CD4-positive, alpha-beta T cell (primary cell): Measurements from ENCODE around the gene MYOZ3. TPM values are rescaled to one million over a fixed set of nuclear protein-coding genes. Genes with fewer than 3 reads are reported as not detected.

Experiments used
- ATAC-seq: fragments of 200-7000 bp; cut with Tn5 transposase; one replicate; pipeline ENCODE4 v1.10.0; 2022; ENCODE audit warnings: mild to moderate bottlenecking; ENCODE audit not compliant: poor library complexity
- CTCF ChIA-PET: fragments of 350-600 bp; sonication (Branson Sonifier 250); formaldehyde crosslinking; loops from one replicate; lab custom pipeline; 2021; ENCODE audit warnings: antibody characterized with exemption, inconsistent platforms; lab: Charles Lee
- POLR2A ChIA-PET: fragments of 350-600 bp; sonication (Branson Sonifier 250); formaldehyde crosslinking; loops from one replicate; lab custom pipeline; 2021; ENCODE audit warnings: antibody characterized with exemption, inconsistent platforms; lab: Charles Lee
- DNase-seq, 14 experiments: peaks; one replicate each; pipeline ENCODE4 v3.0.0-alpha.2; 2013 to 2020; ENCODE audit warnings: mixed read lengths in 2 of 14
- H3K27ac ChIP-seq, 2 donors: one replicate each; pipeline versions ENCODE4 v1.5.1 to v1.7.0; 2013; ENCODE audit warnings: low read length in 2 of 2, low read depth in 1 of 2, mild to moderate bottlenecking in 1 of 2
- H3K27me3 ChIP-seq, 2 experiments: 1 replicate in 1 of 2; 2 replicates in 1 of 2; pipeline versions ENCODE4 v1.6.1 to v1.7.0; 2013; ENCODE audit warnings: low read length in 2 of 2, control low read depth in 1 of 2, mild to moderate bottlenecking in 1 of 2, moderate library complexity in 1 of 2; ENCODE audit not compliant: insufficient read depth in 2 of 2, control insufficient read depth in 1 of 2
- H3K36me3 ChIP-seq: one replicate; pipeline ENCODE4 v1.6.1; 2013; ENCODE audit warnings: low read length, control low read depth; ENCODE audit not compliant: insufficient read depth
- H3K4me1 ChIP-seq: one replicate; pipeline ENCODE4 v1.6.1; 2013; ENCODE audit warnings: low read length, control low read depth; ENCODE audit not compliant: insufficient read depth
- H3K4me3 ChIP-seq: one replicate; pipeline ENCODE4 v1.5.1; 2013; ENCODE audit warnings: mild to moderate bottlenecking, low read length, moderate library complexity
- H3K9me3 ChIP-seq, 2 experiments: 1 replicate in 1 of 2; 2 replicates in 1 of 2; pipeline versions ENCODE4 v1.6.1 to v1.7.0; 2013; ENCODE audit warnings: low read length in 2 of 2, mild to moderate bottlenecking in 2 of 2, control low read depth in 1 of 2, moderate library complexity in 1 of 2; ENCODE audit not compliant: control insufficient read depth in 1 of 2, insufficient read depth in 1 of 2
- H3K27ac Mint-ChIP-seq: one replicate; pipeline ENCODE4 v1.8.0; 2020; ENCODE audit warnings: mixed read lengths
- H3K27me3 Mint-ChIP-seq: one replicate; pipeline ENCODE4 v1.8.0; 2021; ENCODE audit warnings: mixed read lengths
- H3K36me3 Mint-ChIP-seq: one replicate; pipeline ENCODE4 v1.8.0; 2021; ENCODE audit warnings: low read depth, mixed read lengths
- H3K4me1 Mint-ChIP-seq: one replicate; pipeline ENCODE4 v1.8.0; 2021; ENCODE audit warnings: low read depth, mixed read lengths
- H3K4me3 Mint-ChIP-seq: one replicate; pipeline ENCODE4 v1.8.0; 2020; ENCODE audit warnings: mild to moderate bottlenecking, mixed read lengths
- H3K9me3 Mint-ChIP-seq: one replicate; pipeline ENCODE4 v1.8.0; 2020; ENCODE audit warnings: mixed read lengths
- intact Hi-C, 2 experiments: fragments of 100-400 bp; cut with DNase I in 1 of 2; cut with micrococcal nuclease in 1 of 2; formaldehyde crosslinking; loops; one replicate each; pipeline versions ENCODE4 v1.15.1 to v1.9.0; 2023 to 2025; cut with DNase I, micrococcal nuclease
- total RNA-seq, 174 experiments: library from RNA in 2 of 174; stranded (reverse) in 2 of 174; gene quantifications; one replicate each; pipeline ENCODE4 v1.2.3 and lab custom pipeline; 2021 to 2026
- TF ChIP-seq, protein P1 (sequence below): fragments of 200-600 bp; IDR thresholded peaks from one replicate; pipeline ENCODE4 v1.8.0; 2022; ENCODE audit warnings: antibody characterized with exemption, mild to moderate bottlenecking

Gene MYOZ3
- total RNA-seq, 2 experiments from 2014 or later, result not detected

DNA sequence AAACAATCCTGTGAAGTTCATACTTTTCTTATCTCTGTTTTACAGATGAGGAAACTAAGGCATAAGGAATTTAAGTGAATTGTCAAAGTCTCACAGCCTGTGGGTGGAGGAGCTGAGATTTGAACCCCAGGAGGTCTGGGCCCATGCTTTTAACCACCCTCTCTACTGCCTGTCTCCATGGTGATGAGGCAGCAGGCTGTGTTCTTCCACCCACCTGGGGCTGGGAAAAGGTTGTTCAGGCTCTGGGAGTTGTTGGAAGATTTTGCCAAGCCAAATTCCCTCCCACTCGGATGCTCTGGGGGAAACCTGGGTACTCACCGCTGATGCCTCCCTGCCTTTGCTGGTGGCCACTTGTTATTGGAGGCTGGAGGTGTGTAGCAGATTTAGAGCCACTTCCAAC is 38.9 kb upstream of the MYOZ3 start:
- Mint-ChIP-seq H3K4me3 (no peak overlapping the region), H3K9me3 (no peaks in the 10 kb centered on the region), H3K27me3 (peaks cover 7% of the 10 kb centered on the region), H3K36me3 (no peaks in the 10 kb centered on the region), H3K4me1 (peaks cover 29% of the 10 kb centered on the region), H3K27ac (no peak overlapping the region)
- no peak overlapping the region for H3K4me3 ChIP-seq
- CTCF ChIA-PET, result no interaction called here
- H3K27ac ChIP-seq, result no peak overlapping the region
- TF ChIP-seq, protein P1, sequence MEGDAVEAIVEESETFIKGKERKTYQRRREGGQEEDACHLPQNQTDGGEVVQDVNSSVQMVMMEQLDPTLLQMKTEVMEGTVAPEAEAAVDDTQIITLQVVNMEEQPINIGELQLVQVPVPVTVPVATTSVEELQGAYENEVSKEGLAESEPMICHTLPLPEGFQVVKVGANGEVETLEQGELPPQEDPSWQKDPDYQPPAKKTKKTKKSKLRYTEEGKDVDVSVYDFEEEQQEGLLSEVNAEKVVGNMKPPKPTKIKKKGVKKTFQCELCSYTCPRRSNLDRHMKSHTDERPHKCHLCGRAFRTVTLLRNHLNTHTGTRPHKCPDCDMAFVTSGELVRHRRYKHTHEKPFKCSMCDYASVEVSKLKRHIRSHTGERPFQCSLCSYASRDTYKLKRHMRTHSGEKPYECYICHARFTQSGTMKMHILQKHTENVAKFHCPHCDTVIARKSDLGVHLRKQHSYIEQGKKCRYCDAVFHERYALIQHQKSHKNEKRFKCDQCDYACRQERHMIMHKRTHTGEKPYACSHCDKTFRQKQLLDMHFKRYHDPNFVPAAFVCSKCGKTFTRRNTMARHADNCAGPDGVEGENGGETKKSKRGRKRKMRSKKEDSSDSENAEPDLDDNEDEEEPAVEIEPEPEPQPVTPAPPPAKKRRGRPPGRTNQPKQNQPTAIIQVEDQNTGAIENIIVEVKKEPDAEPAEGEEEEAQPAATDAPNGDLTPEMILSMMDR, result no peak
- no peaks in the 10 kb centered on the region for H3K9me3 ChIP-seq
- intact Hi-C loops, result no loop called here
- DNase-seq, result no peak
- no peaks in the 10 kb centered on the region for H3K36me3 ChIP-seq
- POLR2A ChIA-PET, result no interaction called here
- no peak for ATAC-seq
- peaks cover 0 to 6% of the 10 kb centered on the region in 2 experiments for H3K27me3 ChIP-seq
- peaks cover 27% of the 10 kb centered on the region for H3K4me1 ChIP-seq

DNA sequence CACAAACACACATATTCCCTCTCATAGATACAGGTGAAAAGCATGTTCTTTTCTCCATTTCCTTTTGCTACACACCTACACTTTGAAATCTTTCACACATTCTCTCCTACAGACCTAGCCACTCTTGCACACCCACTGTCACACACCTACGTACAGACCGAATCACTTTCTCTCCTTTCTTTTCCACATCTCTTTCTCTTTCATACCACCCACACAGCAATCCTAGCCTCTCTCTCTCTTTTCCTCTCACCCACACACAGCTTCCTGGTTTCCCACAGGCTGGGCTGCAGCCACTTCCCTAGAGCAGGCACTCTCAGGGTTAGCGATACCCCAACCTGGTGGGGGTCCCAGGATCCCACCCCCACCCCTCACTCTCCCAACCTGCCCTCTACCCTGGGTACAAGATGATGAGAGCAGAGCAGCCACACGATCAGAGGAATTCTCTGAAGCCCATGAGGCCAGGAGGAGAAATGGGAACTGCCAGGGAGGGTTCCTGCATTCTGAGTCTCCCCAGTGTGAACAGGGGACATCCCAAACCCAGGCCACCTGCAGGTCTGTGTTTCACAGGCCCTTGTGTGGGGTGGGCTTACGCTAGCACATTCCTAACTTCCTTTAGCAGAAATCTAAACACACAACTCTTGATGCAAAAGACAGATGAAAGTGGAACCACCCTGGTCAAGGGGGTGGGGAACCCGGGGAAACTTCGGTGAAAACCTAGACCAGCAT is 37.7 kb upstream of the MYOZ3 start:
- H3K4me1 ChIP-seq, result peaks cover 27% of the 10 kb centered on the region
- ATAC-seq (no peak), DNase-seq (no peak)
- peak overlapping the region; percentile 28 for H3K4me3 Mint-ChIP-seq
- H3K36me3 ChIP-seq, result no peaks in the 10 kb centered on the region
- H3K36me3 Mint-ChIP-seq, result no peaks in the 10 kb centered on the region
- H3K27me3 Mint-ChIP-seq, result peaks cover 7% of the 10 kb centered on the region
- peaks cover 29% of the 10 kb centered on the region for H3K4me1 Mint-ChIP-seq
- H3K27ac Mint-ChIP-seq, result peak overlapping the region; percentile 47
- intact Hi-C loops, result no loop called here
- no peaks in the 10 kb centered on the region for H3K9me3 ChIP-seq
- ChIA-PET CTCF (no interaction called here), POLR2A (no interaction called here)
- no peak overlapping the region for H3K27ac ChIP-seq
- H3K9me3 Mint-ChIP-seq, result no peaks in the 10 kb centered on the region
- peaks cover 0 to 6% of the 10 kb centered on the region in 2 experiments for H3K27me3 ChIP-seq
- H3K4me3 ChIP-seq, result no peak overlapping the region
- TF ChIP-seq, protein P1, result no peak

DNA sequence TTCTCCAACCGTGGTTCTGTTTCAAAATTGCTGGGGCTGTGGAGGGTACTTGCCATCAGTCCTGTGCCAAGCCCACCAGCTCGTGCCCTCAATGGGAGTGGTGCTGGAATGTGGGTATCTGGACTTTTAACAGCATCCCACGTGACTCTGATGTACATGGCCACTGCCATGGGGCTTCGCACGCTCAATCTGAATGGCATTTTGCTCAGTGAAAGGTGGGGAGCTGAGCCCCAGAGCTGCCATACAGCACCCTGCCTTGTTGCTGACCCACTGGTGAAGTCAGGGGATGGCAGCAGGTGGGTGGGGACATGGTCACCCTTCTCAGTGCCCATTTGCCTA is 37.2 kb upstream of the MYOZ3 start:
- POLR2A ChIA-PET, result no interaction called here
- Histone ChIP-seq H3K4me3 (no peak overlapping the region), H3K36me3 (no peaks in the 10 kb centered on the region), H3K27ac (no peak overlapping the region), H3K27me3 (peaks cover 0 to 6% of the 10 kb centered on the region in 2 experiments), H3K9me3 (no peaks in the 10 kb centered on the region), H3K4me1 (peaks cover 27% of the 10 kb centered on the region)
- no peak for DNase-seq
- CTCF ChIA-PET, result no interaction called here
- Mint-ChIP-seq H3K4me1 (peaks cover 29% of the 10 kb centered on the region), H3K27me3 (peaks cover 7% of the 10 kb centered on the region), H3K27ac (peak overlapping the region; percentile 47), H3K4me3 (peak overlapping the region; percentile 86), H3K36me3 (no peaks in the 10 kb centered on the region), H3K9me3 (no peaks in the 10 kb centered on the region)
- intact Hi-C loops, result no loop called here
- ATAC-seq, result no peak
- TF ChIP-seq, protein P1, result no peak
